A673 (cell line): ENCODE data around the gene FTO.

ENCODE experiments used
- CTCF ChIP-seq: fragments of 300-800, 200-600 bp; sonication (generic); conservative IDR thresholded peaks from 2 replicates; pipeline ENCODE4 v1.5.1; 2017; ENCODE audit warnings: low read depth, mild to moderate bottlenecking, antibody characterized with exemption, low read length, moderate library complexity, mixed read lengths
- EZH2 ChIP-seq: fragments of 200-600 bp; sonication (generic); IDR thresholded peaks from 2 replicates; pipeline ENCODE4 v1.6.1; 2017; ENCODE audit warnings: borderline replicate concordance, low read depth, mild to moderate bottlenecking, mixed read lengths, antibody characterized with exemption, low read length; ENCODE audit not compliant: poor library complexity, severe bottlenecking

GRCh38 chr16:54153240-54153934 lies 449.4 kb downstream of the FTO start:
- TF ChIP-seq CTCF: no peak
- no peak for TF ChIP-seq EZH2
